ENCODE results near the gene LRRC4C. TPM values are rescaled to one million over a fixed set of nuclear protein-coding genes. Genes with fewer than 3 reads are reported as not detected.

The LRRC4C gene
- total RNA-seq, 2 donors from 2014 or later: 0.42 TPM; not detected in 1

DNA sequence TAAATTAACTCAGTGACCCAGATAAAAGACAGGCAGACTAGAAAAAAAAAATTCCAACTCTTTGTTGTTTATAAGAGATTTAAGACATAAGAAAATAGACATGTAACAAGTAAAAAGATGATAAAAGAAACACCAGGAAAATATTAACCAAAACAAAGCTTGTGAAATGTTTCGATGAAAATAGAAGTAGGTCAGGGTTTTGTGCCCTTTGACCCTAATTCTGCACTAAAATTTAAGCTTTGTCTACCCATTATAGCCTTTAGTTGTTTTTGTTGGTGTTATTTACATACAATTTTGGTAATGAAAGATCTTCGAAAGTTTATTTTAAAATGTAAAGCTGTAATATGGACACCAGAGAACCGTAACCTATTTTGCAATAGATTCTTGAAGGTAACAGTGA, 75.7 kb downstream of the LRRC4C start:
- no peak overlapping the region for H3K4me3 ChIP-seq
- TF ChIP-seq, protein P1, sequence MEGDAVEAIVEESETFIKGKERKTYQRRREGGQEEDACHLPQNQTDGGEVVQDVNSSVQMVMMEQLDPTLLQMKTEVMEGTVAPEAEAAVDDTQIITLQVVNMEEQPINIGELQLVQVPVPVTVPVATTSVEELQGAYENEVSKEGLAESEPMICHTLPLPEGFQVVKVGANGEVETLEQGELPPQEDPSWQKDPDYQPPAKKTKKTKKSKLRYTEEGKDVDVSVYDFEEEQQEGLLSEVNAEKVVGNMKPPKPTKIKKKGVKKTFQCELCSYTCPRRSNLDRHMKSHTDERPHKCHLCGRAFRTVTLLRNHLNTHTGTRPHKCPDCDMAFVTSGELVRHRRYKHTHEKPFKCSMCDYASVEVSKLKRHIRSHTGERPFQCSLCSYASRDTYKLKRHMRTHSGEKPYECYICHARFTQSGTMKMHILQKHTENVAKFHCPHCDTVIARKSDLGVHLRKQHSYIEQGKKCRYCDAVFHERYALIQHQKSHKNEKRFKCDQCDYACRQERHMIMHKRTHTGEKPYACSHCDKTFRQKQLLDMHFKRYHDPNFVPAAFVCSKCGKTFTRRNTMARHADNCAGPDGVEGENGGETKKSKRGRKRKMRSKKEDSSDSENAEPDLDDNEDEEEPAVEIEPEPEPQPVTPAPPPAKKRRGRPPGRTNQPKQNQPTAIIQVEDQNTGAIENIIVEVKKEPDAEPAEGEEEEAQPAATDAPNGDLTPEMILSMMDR (IDR thresholded peaks at IDR 0.05): no peak
- no peaks in the 10 kb centered on the region for H3K9me3 ChIP-seq
- intact Hi-C loops (cut with DNase I): no loop called here
- no peak overlapping the region for H3K27ac ChIP-seq
- H3K36me3 ChIP-seq: no peaks in the 10 kb centered on the region
- H3K9ac ChIP-seq (ENCODE audit: low read depth in 2 of 2, low read length in 2 of 2): no peak overlapping the region
- no peaks in the 10 kb centered on the region for H3K27me3 ChIP-seq
- H3K4me1 ChIP-seq: no peaks in the 10 kb centered on the region
- no peak for DNase-seq

DNA sequence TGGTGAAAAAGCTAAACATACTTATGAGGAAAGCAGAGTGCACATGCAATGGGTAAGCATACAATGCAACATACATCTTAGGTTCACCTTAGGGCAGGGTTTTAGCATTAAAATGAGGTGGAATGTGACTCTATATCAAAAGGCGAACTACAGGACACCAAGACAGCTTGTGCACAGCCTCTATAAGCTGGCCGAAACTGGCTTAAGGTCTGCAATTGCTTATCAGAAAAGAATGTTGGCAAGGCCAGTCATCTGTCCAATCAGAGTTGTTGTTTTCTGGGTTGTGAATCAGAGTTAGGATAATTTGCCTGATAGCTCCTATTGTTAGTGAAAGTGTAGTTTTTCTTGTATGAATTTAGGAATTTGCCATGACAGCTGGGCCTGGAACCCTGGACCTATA, 76.5 kb downstream of the LRRC4C start:
- Histone ChIP-seq H3K9ac (ENCODE audit: low read depth in 2 of 2, low read length in 2 of 2) (no peak overlapping the region), H3K4me3 (no peak overlapping the region), H3K27ac (no peak overlapping the region), H3K36me3 (no peaks in the 10 kb centered on the region), H3K4me1 (no peaks in the 10 kb centered on the region), H3K27me3 (no peaks in the 10 kb centered on the region), H3K9me3 (no peaks in the 10 kb centered on the region)
- DNase-seq: no peak
- intact Hi-C loops (cut with DNase I): no loop called here
- TF ChIP-seq, protein P1 (IDR thresholded peaks at IDR 0.05): no peak

DNA sequence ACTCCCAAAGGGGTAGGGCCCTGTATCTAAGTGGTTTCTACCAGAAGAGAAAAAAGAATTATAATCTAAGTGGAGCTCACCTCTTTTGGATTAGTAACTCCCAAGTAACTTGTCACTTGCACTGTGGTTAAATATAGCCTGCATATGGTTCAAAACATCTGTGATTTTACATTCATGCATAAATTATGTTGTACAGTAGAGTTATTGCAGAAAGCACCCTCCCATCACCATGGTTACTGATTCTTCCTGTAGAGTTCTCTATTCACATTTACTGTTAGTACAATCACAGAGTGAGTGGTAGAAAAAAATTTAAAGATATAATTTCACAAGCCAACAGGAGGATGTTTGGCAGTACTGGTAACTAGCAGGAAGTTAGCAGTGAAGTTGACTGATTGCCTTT, 80.4 kb downstream of the LRRC4C start:
- H3K4me1 ChIP-seq: no peaks in the 10 kb centered on the region
- H3K4me3 ChIP-seq: no peak overlapping the region
- H3K27ac ChIP-seq: no peak overlapping the region
- TF ChIP-seq, protein P1 (IDR thresholded peaks at IDR 0.05): no peak
- DNase-seq: no peak
- H3K9me3 ChIP-seq: no peaks in the 10 kb centered on the region
- H3K9ac ChIP-seq (ENCODE audit: low read depth in 2 of 2, low read length in 2 of 2): no peak overlapping the region
- H3K27me3 ChIP-seq: no peaks in the 10 kb centered on the region
- no peaks in the 10 kb centered on the region for H3K36me3 ChIP-seq
- intact Hi-C loops (cut with DNase I): no loop called here

DNA sequence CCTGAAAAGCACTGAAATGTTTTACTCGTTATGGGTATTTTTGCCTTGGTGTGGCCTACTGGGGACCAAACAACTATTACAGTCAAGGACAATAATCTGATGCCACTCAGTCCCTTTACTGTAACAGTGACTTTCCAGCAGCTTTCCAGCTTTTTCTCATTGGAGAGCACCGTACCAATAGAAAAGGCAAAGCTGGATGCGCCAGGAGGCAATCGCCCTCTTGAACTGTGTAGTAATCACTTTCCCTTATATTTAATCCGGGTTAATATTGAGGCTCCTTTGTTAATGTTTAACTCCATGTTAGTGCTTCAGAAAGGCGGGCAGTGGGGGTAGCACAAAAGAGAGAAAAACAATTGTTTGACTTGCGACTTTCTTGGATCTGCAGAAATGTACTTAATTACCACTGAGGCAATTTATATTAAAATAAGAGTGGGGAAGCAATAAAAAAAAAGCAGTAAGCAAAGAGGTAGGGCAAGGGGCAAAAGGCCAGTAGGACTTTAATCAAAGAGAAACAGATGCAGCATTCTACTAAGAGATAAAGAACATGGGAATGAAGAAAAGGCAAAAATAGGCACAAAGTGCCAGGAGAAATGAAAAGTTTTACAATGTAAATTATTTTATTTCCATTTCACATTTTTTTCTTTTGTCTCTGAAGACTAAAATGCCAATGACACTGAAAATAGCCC, 81.6 kb downstream of the LRRC4C start:
- Histone ChIP-seq H3K9me3 (no peaks in the 10 kb centered on the region), H3K9ac (ENCODE audit: low read depth in 2 of 2, low read length in 2 of 2) (no peak overlapping the region), H3K36me3 (no peaks in the 10 kb centered on the region), H3K4me1 (no peaks in the 10 kb centered on the region), H3K4me3 (no peak overlapping the region), H3K27me3 (no peaks in the 10 kb centered on the region), H3K27ac (no peak overlapping the region)
- TF ChIP-seq, protein P1 (IDR thresholded peaks at IDR 0.05): no peak
- DNase-seq: no peak
- intact Hi-C loops (cut with DNase I): no loop called here

DNA sequence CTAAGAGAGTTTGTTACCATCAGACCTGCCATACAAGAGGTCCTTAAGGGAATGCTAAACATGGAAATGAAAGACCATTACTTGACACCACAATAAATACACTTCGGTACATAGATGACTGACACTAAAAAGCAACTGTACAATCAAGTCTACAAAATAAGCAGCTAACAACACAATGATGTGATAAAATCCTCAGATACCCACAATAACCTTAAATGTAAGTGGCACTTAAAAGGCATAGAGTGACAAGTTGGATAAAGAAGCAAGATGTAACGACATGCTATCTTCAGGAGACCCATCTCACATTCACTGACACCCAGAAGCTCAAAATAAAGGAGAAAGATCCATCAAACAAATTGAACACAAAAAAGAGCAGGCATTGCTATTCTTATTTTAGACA, 107.6 kb downstream of the LRRC4C start:
- H3K27ac ChIP-seq: no peak overlapping the region
- H3K27me3 ChIP-seq: no peaks in the 10 kb centered on the region
- H3K9me3 ChIP-seq: no peaks in the 10 kb centered on the region
- DNase-seq: no peak
- H3K9ac ChIP-seq (ENCODE audit: low read depth in 2 of 2, low read length in 2 of 2): no peak overlapping the region
- no peaks in the 10 kb centered on the region for H3K36me3 ChIP-seq
- intact Hi-C loops (cut with DNase I): no loop called here
- H3K4me1 ChIP-seq: no peaks in the 10 kb centered on the region
- TF ChIP-seq, protein P1 (IDR thresholded peaks at IDR 0.05): no peak
- H3K4me3 ChIP-seq: no peak overlapping the region
